Tibial artery (tissue), 4 donors: ENCODE results near the gene GDF11.
A peak's percentile ranks its signal among the peaks of the same experiment; 100 is the strongest.

Experiments used
- DNase-seq, 2 donors: peaks; one replicate each; pipeline ENCODE4 v3.0.0-alpha.2; 2019
- H3K27ac ChIP-seq, 2 donors: fragments of 200-600 bp; sonication (generic) in 1 of 2; 1 replicate in 1 of 2; 2 replicates in 1 of 2; pipeline ENCODE4 v1.5.1; 2018 to 2019; ENCODE audit warnings: mild to moderate bottlenecking in 1 of 2
- H3K27me3 ChIP-seq, 2 donors: fragments of 200-600 bp; sonication (generic) in 1 of 2; one replicate each; pipeline versions ENCODE4 v1.5.1 to v1.6.0; 2016 to 2019
- H3K36me3 ChIP-seq, 3 donors: fragments of 200-600 bp; sonication (generic) in 2 of 3; one replicate each; pipeline ENCODE4 v1.5.1; 2016 to 2019; ENCODE audit warnings: mild to moderate bottlenecking in 2 of 3
- H3K4me1 ChIP-seq, 4 donors: fragments of 200-600 bp; sonication (generic) in 2 of 4; 1 replicate in 3 of 4; 2 replicates in 1 of 4; pipeline ENCODE4 v1.5.1; 2016 to 2019
- H3K4me3 ChIP-seq, 2 donors: fragments of 200-600 bp; sonication (generic) in 1 of 2; 1 replicate in 1 of 2; 2 replicates in 1 of 2; pipeline ENCODE4 v1.5.1; 2018 to 2019; ENCODE audit warnings: mild to moderate bottlenecking in 2 of 2
- H3K9me3 ChIP-seq, 3 donors: fragments of 200-600 bp; sonication (generic) in 1 of 3; one replicate each; pipeline ENCODE4 v1.5.1; 2016 to 2019
- intact Hi-C: fragments of 100-400 bp; cut with DNase I; formaldehyde crosslinking; loops from one replicate; pipeline ENCODE4 v1.15.0; 2023; ENCODE audit warnings: low total_unique reads
- TF ChIP-seq, protein P1 (sequence below), 2 experiments: fragments of 200-600 bp in 1 of 2; fragments of 450-650 bp in 1 of 2; IDR thresholded peaks; one replicate each; pipeline ENCODE4 v1.5.1; 2017 to 2019; ENCODE audit warnings: antibody characterized with exemption in 2 of 2, mild to moderate bottlenecking in 1 of 2, moderate library complexity in 1 of 2

Gene GDF11

GRCh38 chr12:55742719-55743405 is at the start of gene GDF11:
Gene GDF11 (plus strand): TSS chr12:55743122. CDS start chr12:55743317, 195 bp downstream.
- H3K4me3 ChIP-seq = peak within 1 kb of the TSS; percentile 55 to 68
- peak; percentile 74 to 83 for DNase-seq
- intact Hi-C loops = loop anchor here (2.0 kb wide), 1 partner anchor 82 kb away; no protein-coding TSS in a partner anchor
- H3K9me3 ChIP-seq = no peaks in the 10 kb centered on the region
- H3K4me1 ChIP-seq = peaks cover 0 to 41% (median 32%) of the 10 kb centered on the region in 4 donors
- no peaks in the 10 kb centered on the region for H3K27me3 ChIP-seq
- H3K36me3 ChIP-seq = no peaks in the 10 kb centered on the region
- TF ChIP-seq, protein P1, sequence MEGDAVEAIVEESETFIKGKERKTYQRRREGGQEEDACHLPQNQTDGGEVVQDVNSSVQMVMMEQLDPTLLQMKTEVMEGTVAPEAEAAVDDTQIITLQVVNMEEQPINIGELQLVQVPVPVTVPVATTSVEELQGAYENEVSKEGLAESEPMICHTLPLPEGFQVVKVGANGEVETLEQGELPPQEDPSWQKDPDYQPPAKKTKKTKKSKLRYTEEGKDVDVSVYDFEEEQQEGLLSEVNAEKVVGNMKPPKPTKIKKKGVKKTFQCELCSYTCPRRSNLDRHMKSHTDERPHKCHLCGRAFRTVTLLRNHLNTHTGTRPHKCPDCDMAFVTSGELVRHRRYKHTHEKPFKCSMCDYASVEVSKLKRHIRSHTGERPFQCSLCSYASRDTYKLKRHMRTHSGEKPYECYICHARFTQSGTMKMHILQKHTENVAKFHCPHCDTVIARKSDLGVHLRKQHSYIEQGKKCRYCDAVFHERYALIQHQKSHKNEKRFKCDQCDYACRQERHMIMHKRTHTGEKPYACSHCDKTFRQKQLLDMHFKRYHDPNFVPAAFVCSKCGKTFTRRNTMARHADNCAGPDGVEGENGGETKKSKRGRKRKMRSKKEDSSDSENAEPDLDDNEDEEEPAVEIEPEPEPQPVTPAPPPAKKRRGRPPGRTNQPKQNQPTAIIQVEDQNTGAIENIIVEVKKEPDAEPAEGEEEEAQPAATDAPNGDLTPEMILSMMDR (IDR thresholded peaks at IDR 0.05) = no peak
- H3K27ac ChIP-seq = peak within 1 kb of the TSS; percentile 31 to 50

DNA sequence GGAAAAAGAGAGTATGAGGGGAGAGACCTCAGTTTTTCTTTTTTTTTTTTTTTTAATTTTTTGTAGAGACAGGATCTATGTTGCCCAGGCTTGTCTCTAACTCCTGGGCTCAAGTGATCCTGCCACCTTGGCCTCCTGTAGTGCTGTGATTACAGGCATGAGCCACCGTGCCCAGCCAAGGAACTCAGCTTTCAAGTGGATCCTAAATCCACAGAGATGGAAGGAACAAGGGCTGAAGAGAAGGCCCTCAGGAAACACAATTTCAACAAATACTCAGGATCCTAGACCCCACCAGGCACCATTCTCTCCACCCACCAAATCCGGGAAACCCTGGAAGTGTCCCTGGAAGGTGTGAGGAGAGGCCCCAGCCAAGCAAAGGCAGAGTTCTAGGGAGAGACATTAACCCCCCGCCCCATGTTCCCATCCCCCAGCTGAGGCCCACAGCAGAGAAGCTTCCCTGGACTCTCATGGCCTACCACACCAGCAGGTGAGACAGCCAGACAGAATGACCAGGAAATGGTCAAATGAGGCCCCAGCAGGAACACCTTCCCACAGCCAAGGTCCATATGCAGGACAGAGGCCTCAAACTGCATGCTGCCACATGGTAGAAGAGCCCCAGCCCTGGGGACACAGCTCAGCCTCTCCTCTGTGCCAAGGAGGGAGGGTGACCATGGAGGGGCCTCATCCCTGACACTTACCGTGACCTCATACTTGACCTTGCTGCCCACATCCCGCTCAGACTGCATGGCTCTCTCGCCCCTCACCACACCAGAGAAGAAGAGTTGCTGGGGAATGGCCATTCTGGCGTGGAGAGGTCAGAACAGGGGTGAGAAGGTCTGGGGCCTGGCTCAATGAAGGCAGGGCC is 49.4 kb upstream of the GDF11 start:
- H3K27ac ChIP-seq = peak overlapping the region in 1 of 2 donors; percentile 4
- intact Hi-C loops = no loop called here
- H3K4me1 ChIP-seq = peaks cover 0 to 3% (median 0%) of the 10 kb centered on the region in 4 donors
- no peaks in the 10 kb centered on the region for H3K27me3 ChIP-seq
- TF ChIP-seq, protein P1 (IDR thresholded peaks at IDR 0.05) = no peak
- H3K36me3 ChIP-seq = peaks cover 77 to 83% (median 78%) of the 10 kb centered on the region in 3 donors
- DNase-seq = peak in 1 of 2 donors; percentile 35
- no peak overlapping the region for H3K4me3 ChIP-seq
- no peaks in the 10 kb centered on the region for H3K9me3 ChIP-seq

GRCh38 chr12:55694188-55694515 is 48.8 kb upstream of the GDF11 start:
- H3K4me1 ChIP-seq = peaks cover 0 to 9% (median 0%) of the 10 kb centered on the region in 4 donors
- H3K27ac ChIP-seq = peak overlapping the region in 1 of 2 donors; percentile 4
- H3K9me3 ChIP-seq = no peaks in the 10 kb centered on the region
- peak in 1 of 2 donors; percentile 51 for DNase-seq
- H3K36me3 ChIP-seq = peaks cover 71 to 82% (median 79%) of the 10 kb centered on the region in 3 donors
- no peaks in the 10 kb centered on the region for H3K27me3 ChIP-seq
- intact Hi-C loops = no loop called here
- no peak overlapping the region for H3K4me3 ChIP-seq
- TF ChIP-seq, protein P1 (IDR thresholded peaks at IDR 0.05) = no peak

GRCh38 chr12:55694651-55695050 is 48.3 kb upstream of the GDF11 start:
- Histone ChIP-seq H3K27ac (no peak overlapping the region), H3K27me3 (no peaks in the 10 kb centered on the region), H3K4me1 (peaks cover 0 to 14% (median 1%) of the 10 kb centered on the region in 4 donors), H3K9me3 (no peaks in the 10 kb centered on the region), H3K4me3 (no peak overlapping the region), H3K36me3 (peaks cover 67 to 83% (median 79%) of the 10 kb centered on the region in 3 donors)
- DNase-seq = peak in 1 of 2 donors; percentile 60
- intact Hi-C loops = no loop called here
- TF ChIP-seq, protein P1 (IDR thresholded peaks at IDR 0.05) = no peak

DNA sequence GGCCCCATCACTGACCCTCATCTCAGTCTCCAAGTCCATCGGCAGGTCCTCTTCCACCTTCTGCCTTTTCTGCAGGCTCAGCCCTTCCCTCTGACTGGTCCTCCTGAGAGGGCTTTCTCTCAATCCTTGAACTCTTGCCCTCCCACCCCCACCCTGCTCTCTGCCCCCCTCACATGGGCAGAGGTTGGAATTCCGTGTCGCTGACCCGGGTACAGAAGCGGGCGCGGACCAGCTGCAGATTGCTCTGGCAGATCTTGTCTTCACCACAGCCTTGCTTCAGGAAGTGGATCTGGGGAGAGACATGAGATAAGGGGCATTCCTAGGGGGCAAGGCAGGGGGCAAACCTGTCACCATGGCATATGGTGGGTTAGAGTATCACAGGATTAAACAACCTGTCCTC is 47.6 kb upstream of the GDF11 start:
- Histone ChIP-seq H3K9me3 (no peaks in the 10 kb centered on the region), H3K36me3 (peaks cover 71 to 90% (median 85%) of the 10 kb centered on the region in 3 donors), H3K4me1 (peaks cover 0 to 21% (median 7%) of the 10 kb centered on the region in 4 donors), H3K27ac (no peak overlapping the region), H3K27me3 (no peaks in the 10 kb centered on the region), H3K4me3 (no peak overlapping the region)
- TF ChIP-seq, protein P1 (IDR thresholded peaks at IDR 0.05) = no peak
- intact Hi-C loops = no loop called here
- peak in 1 of 2 donors; percentile 25 for DNase-seq
